Testis (tissue), 3 donors: Measurements from ENCODE around the gene ABCA13. TPM values are rescaled to one million over a fixed set of nuclear protein-coding genes. Genes with fewer than 3 reads are reported as not detected.

Source experiments
- DNase-seq: peaks from one replicate; pipeline ENCODE4 v3.0.0-alpha.2; 2019
- H3K27ac ChIP-seq, 2 donors: fragments of 200-600 bp; sonication (generic); one replicate each; pipeline ENCODE4 v1.5.1; 2019
- H3K27me3 ChIP-seq: fragments of 200-600 bp; sonication (generic); one replicate; pipeline ENCODE4 v1.5.1; 2019
- H3K36me3 ChIP-seq: fragments of 200-600 bp; sonication (generic); one replicate; pipeline ENCODE4 v1.5.1; 2017; ENCODE audit warnings: low read depth; ENCODE audit errors: missing control alignments
- H3K4me1 ChIP-seq: fragments of 200-600 bp; sonication (generic); one replicate; pipeline ENCODE4 v1.5.1; 2019
- H3K4me3 ChIP-seq, 2 donors: fragments of 200-600 bp; sonication (generic); one replicate each; pipeline ENCODE4 v1.5.1; 2017 to 2019
- H3K9me3 ChIP-seq: fragments of 200-600 bp; sonication (generic); one replicate; pipeline ENCODE4 v1.5.1; 2017
- POLR2A ChIP-seq: fragments of 450-650 bp; IDR thresholded peaks from one replicate; pipeline ENCODE4 v1.6.1; 2017; ENCODE audit warnings: antibody characterized with exemption, mild to moderate bottlenecking, moderate library complexity
- WGBS, 2 donors: methylation state at CpG; one replicate each; pipeline ENCODE4 v1.1.5; 2018; 5-methylcytosine and 5-hydroxymethylcytosine counted together
- intact Hi-C: fragments of 100-400 bp; cut with DNase I; formaldehyde crosslinking; loops from one replicate; pipeline ENCODE4 v1.15.1; 2023; ENCODE audit warnings: low total_unique reads
- polyA plus RNA-seq: library from polyadenylated mRNA; stranded (reverse); fragments of 350-450 nt; fragmentation: Illumina TruSeq; extraction: RNeasy Lipid Tissue Mini Kit (QIAGEN cat#74804); gene quantifications from one replicate; pipeline ENCODE4 v1.2.3, GENCODE V29; 2014; ENCODE audit warnings: low read depth, low replicate concordance; ENCODE audit not compliant: insufficient read depth
- total RNA-seq, 2 donors: library from RNA; depleted of rRNA; stranded (reverse); fragments of >200 nt; gene quantifications; one replicate each; pipeline ENCODE4 v1.2.3, GENCODE V29; 2016
- TF ChIP-seq, protein P1 (sequence below), 3 experiments: fragments of 450-650 bp in 2 of 3; fragments of 200-600 bp in 1 of 3; sonication (generic) in 1 of 3; IDR thresholded peaks; one replicate each; pipeline ENCODE4 v1.5.1; 2016 to 2019; ENCODE audit warnings: antibody characterized with exemption in 3 of 3, mild to moderate bottlenecking in 2 of 3, moderate library complexity in 1 of 3

Gene ABCA13
- total and polyA plus RNA-seq, 3 donors from 2014 or later: 3.5 to 7.3 (median 4.3) TPM

DNA sequence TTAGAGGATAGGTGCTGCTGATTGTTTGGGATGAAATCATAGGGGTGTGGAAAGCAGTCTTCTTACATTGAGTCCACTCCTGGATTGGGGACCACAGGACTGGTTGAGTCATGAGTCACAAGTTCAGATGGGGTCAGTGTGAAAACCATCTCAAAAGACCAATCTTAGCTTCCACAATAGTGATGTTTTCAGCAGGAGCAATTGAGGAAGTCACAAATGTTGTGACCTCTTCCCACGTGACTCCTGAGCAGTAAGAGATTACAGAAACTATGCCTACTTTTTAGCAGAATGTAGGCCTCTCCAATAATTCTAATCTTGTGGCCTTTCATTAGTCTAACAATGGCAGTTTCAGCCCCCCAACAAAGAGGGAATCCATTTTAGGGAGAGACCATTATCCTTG, 496.1 kb downstream of the ABCA13 start:
- no peak for DNase-seq
- no peaks in the 10 kb centered on the region for H3K27me3 ChIP-seq
- 61 to 65% methylated on average over 1 of the region's 1 CpG for WGBS, 2 donors
- TF ChIP-seq, protein P1, sequence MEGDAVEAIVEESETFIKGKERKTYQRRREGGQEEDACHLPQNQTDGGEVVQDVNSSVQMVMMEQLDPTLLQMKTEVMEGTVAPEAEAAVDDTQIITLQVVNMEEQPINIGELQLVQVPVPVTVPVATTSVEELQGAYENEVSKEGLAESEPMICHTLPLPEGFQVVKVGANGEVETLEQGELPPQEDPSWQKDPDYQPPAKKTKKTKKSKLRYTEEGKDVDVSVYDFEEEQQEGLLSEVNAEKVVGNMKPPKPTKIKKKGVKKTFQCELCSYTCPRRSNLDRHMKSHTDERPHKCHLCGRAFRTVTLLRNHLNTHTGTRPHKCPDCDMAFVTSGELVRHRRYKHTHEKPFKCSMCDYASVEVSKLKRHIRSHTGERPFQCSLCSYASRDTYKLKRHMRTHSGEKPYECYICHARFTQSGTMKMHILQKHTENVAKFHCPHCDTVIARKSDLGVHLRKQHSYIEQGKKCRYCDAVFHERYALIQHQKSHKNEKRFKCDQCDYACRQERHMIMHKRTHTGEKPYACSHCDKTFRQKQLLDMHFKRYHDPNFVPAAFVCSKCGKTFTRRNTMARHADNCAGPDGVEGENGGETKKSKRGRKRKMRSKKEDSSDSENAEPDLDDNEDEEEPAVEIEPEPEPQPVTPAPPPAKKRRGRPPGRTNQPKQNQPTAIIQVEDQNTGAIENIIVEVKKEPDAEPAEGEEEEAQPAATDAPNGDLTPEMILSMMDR (IDR thresholded peaks at IDR 0.05): no peak
- no peak for TF ChIP-seq POLR2A
- intact Hi-C loops: no loop called here
- no peaks in the 10 kb centered on the region for H3K9me3 ChIP-seq
- no peaks in the 10 kb centered on the region for H3K4me1 ChIP-seq
- H3K27ac ChIP-seq: no peak overlapping the region
- H3K36me3 ChIP-seq: no peaks in the 10 kb centered on the region
- no peak overlapping the region for H3K4me3 ChIP-seq

DNA sequence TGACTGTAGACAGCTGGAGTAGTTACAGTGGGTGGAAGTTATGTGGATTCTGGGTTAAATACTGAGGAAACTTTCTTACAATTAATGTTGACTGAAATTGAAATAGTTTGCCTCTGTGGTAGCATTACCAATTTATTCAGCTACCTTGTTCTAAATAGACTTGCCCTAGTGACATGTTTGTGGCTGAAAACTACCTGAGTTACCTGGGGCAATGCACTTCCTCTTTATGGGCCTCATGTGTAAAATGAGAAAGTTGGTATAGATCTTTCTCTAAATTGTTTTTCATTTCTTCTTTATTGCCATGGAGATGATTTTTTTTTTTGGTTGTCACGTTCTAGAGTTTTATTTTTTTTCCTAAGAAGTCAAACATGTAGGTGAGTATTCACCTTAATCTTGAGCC, 500.4 kb downstream of the ABCA13 start:
- DNase-seq: no peak
- Histone ChIP-seq H3K36me3 (no peaks in the 10 kb centered on the region), H3K27ac (no peak overlapping the region), H3K4me1 (no peaks in the 10 kb centered on the region), H3K4me3 (no peak overlapping the region), H3K9me3 (no peaks in the 10 kb centered on the region), H3K27me3 (no peaks in the 10 kb centered on the region)
- intact Hi-C loops: no loop called here
- TF ChIP-seq, protein P1 (IDR thresholded peaks at IDR 0.05): no peak
- no peak for TF ChIP-seq POLR2A
- WGBS, 2 donors: 83 to 87% methylated on average over 1 of the region's 1 CpG

DNA sequence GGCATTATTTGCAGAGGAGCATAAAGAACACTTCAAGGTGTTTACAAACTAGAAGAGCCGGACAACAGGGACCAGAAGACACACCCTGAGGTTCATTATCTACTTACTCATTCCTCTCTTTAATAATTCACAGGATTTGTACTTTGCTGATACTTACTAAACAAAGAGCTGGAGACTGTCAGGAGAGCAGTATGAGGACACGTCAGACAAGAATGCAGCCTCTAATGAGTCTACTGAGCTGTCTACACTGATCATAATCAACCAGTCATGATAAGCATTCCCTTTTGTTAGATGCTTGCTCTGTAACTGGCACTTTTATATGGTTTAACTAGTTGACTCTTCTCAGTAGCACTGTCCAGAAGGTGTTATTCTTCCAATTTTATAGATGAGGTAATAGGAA, 509.7 kb downstream of the ABCA13 start:
- H3K9me3 ChIP-seq: no peaks in the 10 kb centered on the region
- no peaks in the 10 kb centered on the region for H3K4me1 ChIP-seq
- no peaks in the 10 kb centered on the region for H3K36me3 ChIP-seq
- H3K27me3 ChIP-seq: no peaks in the 10 kb centered on the region
- WGBS, 2 donors: 57 to 68% methylated on average over 2 of the region's 2 CpGs
- no peak for DNase-seq
- H3K4me3 ChIP-seq: no peak overlapping the region
- TF ChIP-seq, protein P1 (IDR thresholded peaks at IDR 0.05): no peak
- TF ChIP-seq POLR2A: no peak
- no peak overlapping the region for H3K27ac ChIP-seq
- intact Hi-C loops: no loop called here

DNA sequence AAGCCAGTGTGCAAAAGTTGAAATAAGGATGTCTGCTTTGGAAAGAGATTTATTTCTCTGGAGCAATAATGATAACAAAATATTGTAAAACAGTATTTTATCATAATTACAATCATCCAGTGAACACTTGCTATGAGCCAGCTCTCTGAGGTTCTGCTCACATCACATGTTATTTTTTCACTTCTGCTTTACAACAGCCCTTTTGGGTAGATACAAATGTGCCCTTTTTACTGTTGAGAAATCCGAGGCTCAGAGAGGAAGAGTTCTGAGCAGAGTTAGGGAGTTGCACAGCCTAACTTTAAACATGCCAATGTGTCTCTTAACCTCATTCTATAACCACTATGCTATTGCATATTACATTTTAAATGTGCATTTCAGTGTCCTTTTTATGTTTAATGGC, 520.5 kb downstream of the ABCA13 start:
- no peak overlapping the region for H3K4me3 ChIP-seq
- no peaks in the 10 kb centered on the region for H3K4me1 ChIP-seq
- no peaks in the 10 kb centered on the region for H3K9me3 ChIP-seq
- TF ChIP-seq, protein P1 (IDR thresholded peaks at IDR 0.05): no peak
- TF ChIP-seq POLR2A: no peak
- no peak overlapping the region for H3K27ac ChIP-seq
- 67% methylated on average over 1 of the region's 1 CpG for WGBS, 2 donors
- no peaks in the 10 kb centered on the region for H3K36me3 ChIP-seq
- intact Hi-C loops: no loop called here
- no peaks in the 10 kb centered on the region for H3K27me3 ChIP-seq
- no peak for DNase-seq

Other genes with a start within 250 kb of the ABCA13 start
- 1 to 10 TPM; 4.0 to 4.8 TPM for gene PKD1L1, start 223.0 kb upstream of the ABCA13 start, total RNA-seq
- gene PKD1L1, start 223.0 kb upstream of the ABCA13 start, polyA plus RNA-seq: 4.2 TPM
- 10 to 100 TPM; 39.4 to 40.3 TPM for gene HUS1, start 191.8 kb upstream of the ABCA13 start, total RNA-seq
- gene HUS1, start 191.8 kb upstream of the ABCA13 start, polyA plus RNA-seq: 18.4 TPM
- 10 to 100 TPM; 12.8 to 29.1 TPM for gene SUN3, start 142.4 kb upstream of the ABCA13 start, total RNA-seq
- gene SUN3, start 142.4 kb upstream of the ABCA13 start, polyA plus RNA-seq: 64.5 TPM
- 10 to 100 TPM in 1 of 2 donors, 1 to 10 TPM in 1; 2.8 to 12.3 TPM for gene C7orf57, start 135.9 kb upstream of the ABCA13 start, total RNA-seq
- 7.8 TPM for gene C7orf57, start 135.9 kb upstream of the ABCA13 start, polyA plus RNA-seq
- gene UPP1, start 82.2 kb upstream of the ABCA13 start, total RNA-seq: 10 to 100 TPM; 17.2 to 20.8 TPM
- gene UPP1, start 82.2 kb upstream of the ABCA13 start, polyA plus RNA-seq: 13.1 TPM